ENCODE results near the gene MZT2A.
"Not testable (repeated sequence)": the region's sequence is repeated elsewhere in the genome, so short reads cannot be mapped to it uniquely, and the experiment has no call there.

- TF ChIP-seq POLR2A (IDR thresholded peaks at IDR 0.05; ENCODE audit: low read length); GATA1 (IDR thresholded peaks at IDR 0.05; ENCODE audit: low read depth, low read length): not testable (repeated sequence)
Observed at GRCh38 chr2:131444736-131445514, 47.3 kb downstream of the MZT2A start.
